DOHH2 (cell line): ENCODE measurements around the gene TJP2.

Experiments used
- CTCF ChIP-seq: fragments of 200-600 bp; sonication (generic); IDR thresholded peaks from one replicate; pipeline ENCODE4 v1.5.1; 2014; ENCODE audit warnings: antibody characterized with exemption, mild to moderate bottlenecking, low read depth, low read length; ENCODE audit not compliant: poor library complexity, severe bottlenecking
- EZH2phosphoT487 ChIP-seq: fragments of 200-600 bp; sonication (generic); IDR thresholded peaks from 2 replicates; pipeline ENCODE4 v1.6.1; 2017; ENCODE audit warnings: borderline replicate concordance, mild to moderate bottlenecking, antibody characterized with exemption, low read length, moderate library complexity, mixed read lengths

- no peak for TF ChIP-seq CTCF
- TF ChIP-seq EZH2phosphoT487: no peak
Observed at GRCh38 chr9:69211424-69212036, 37.5 kb downstream of the TJP2 start.
